HG02763 (cell line): ENCODE measurements around the gene AKAP6.

Experiments used
- ATAC-seq: cut with Tn5 transposase; IDR thresholded peaks from one replicate; pipeline ENCODE4 v1.9.1; 2021; ENCODE audit warnings: mild to moderate bottlenecking, moderate library complexity; ENCODE audit not compliant: unreplicated experiment

The AKAP6 gene

GRCh38 chr14:32813401-32813800, 484.3 kb downstream of the AKAP6 start:
- ATAC-seq = no peak

- no peak for ATAC-seq
Observed at GRCh38 chr14:32814721-32815120, 485.6 kb downstream of the AKAP6 start.

GRCh38 chr14:32816588-32816987, 487.5 kb downstream of the AKAP6 start:
- ATAC-seq = no peak

GRCh38 chr14:32817780-32818179, 488.7 kb downstream of the AKAP6 start:
- no peak for ATAC-seq

GRCh38 chr14:32818581-32818980, 489.5 kb downstream of the AKAP6 start:
- ATAC-seq = no peak

- ATAC-seq = no peak
Observed at GRCh38 chr14:32820181-32820580, 491.1 kb downstream of the AKAP6 start.

GRCh38 chr14:32820682-32821081, 491.6 kb downstream of the AKAP6 start:
- no peak for ATAC-seq

- no peak for ATAC-seq
Observed at GRCh38 chr14:32821964-32822653, 493.0 kb downstream of the AKAP6 start.

GRCh38 chr14:32823706-32824105, 494.6 kb downstream of the AKAP6 start:
- no peak for ATAC-seq

GRCh38 chr14:32824195-32824594, 495.1 kb downstream of the AKAP6 start:
- ATAC-seq = no peak

- no peak for ATAC-seq
Observed at GRCh38 chr14:32825058-32825457, 496.0 kb downstream of the AKAP6 start.

- ATAC-seq = no peak
Observed at GRCh38 chr14:32826404-32827082, 497.4 kb downstream of the AKAP6 start.

- no peak for ATAC-seq
Observed at GRCh38 chr14:32827514-32827913, 498.4 kb downstream of the AKAP6 start.

GRCh38 chr14:32835924-32836323, 506.8 kb downstream of the AKAP6 start:
- ATAC-seq = no peak

- no peak for ATAC-seq
Observed at GRCh38 chr14:32841698-32842097, 512.6 kb downstream of the AKAP6 start.

- no peak for ATAC-seq
Observed at GRCh38 chr14:32846821-32847365, 517.8 kb downstream of the AKAP6 start.

- ATAC-seq = no peak
Observed at GRCh38 chr14:32847867-32848266, 518.8 kb downstream of the AKAP6 start.

GRCh38 chr14:32865827-32866376, 536.8 kb downstream of the AKAP6 start:
- no peak for ATAC-seq

- ATAC-seq = no peak
Observed at GRCh38 chr14:32883188-32883587, 554.1 kb downstream of the AKAP6 start.
